Fibroblast of lung (primary cell): Measurements from ENCODE around the gene CARD16. TPM values are rescaled to one million over a fixed set of nuclear protein-coding genes. Genes with fewer than 3 reads are reported as not detected.

Experiments
- DNase-seq, 2 donors: peaks; one replicate each; pipeline versions ENCODE4 v3.0.0 to v3.0.0-alpha.2; 2010; ENCODE audit warnings: low read depth in 2 of 2
- H2AFZ ChIP-seq: 2 replicates; pipeline ENCODE4 v1.5.1; 2012; ENCODE audit warnings: low read length, control low read depth, inconsistent platforms
- H3K27ac ChIP-seq: 2 replicates; pipeline ENCODE4 v1.5.1; 2011; ENCODE audit warnings: low read length, control low read depth; ENCODE audit not compliant: insufficient read depth
- H3K27me3 ChIP-seq: 2 replicates; pipeline ENCODE4 v1.5.1; 2011; ENCODE audit warnings: mild to moderate bottlenecking, low read length; ENCODE audit not compliant: control insufficient read depth, insufficient read depth
- H3K36me3 ChIP-seq: 2 replicates; pipeline ENCODE4 v1.5.1; 2011; ENCODE audit warnings: low read length; ENCODE audit not compliant: control insufficient read depth, insufficient read depth
- H3K4me1 ChIP-seq: 2 replicates; pipeline ENCODE4 v1.5.1; 2011; ENCODE audit warnings: low read length; ENCODE audit not compliant: control insufficient read depth, insufficient read depth; ENCODE audit errors: extremely low read depth
- H3K4me2 ChIP-seq: 2 replicates; pipeline ENCODE4 v1.5.1; 2011; ENCODE audit warnings: low read length, control low read depth; ENCODE audit not compliant: insufficient read depth; ENCODE audit errors: extremely low read depth
- H3K4me3 ChIP-seq, 4 experiments: fragments of 200-600 bp in 1 of 4; sonication (generic) in 1 of 4; replicated peaks in 1 of 4; 2 replicates each; pipeline ENCODE4 v1.5.1; 2011 to 2016; ENCODE audit warnings: low read length in 4 of 4, low read depth in 3 of 4, mild to moderate bottlenecking in 3 of 4, control low read depth in 2 of 4, inconsistent platforms in 1 of 4, mixed read lengths in 1 of 4; ENCODE audit not compliant: insufficient read depth in 1 of 4; ENCODE audit errors: control extremely low read depth in 1 of 4
- H3K79me2 ChIP-seq: 2 replicates; pipeline ENCODE4 v1.5.1; 2012; ENCODE audit warnings: mild to moderate bottlenecking, low read length, inconsistent platforms; ENCODE audit not compliant: control insufficient read depth, insufficient read depth
- H3K9ac ChIP-seq: 2 replicates; pipeline ENCODE4 v1.5.1; 2011; ENCODE audit warnings: mild to moderate bottlenecking, low read length, control low read depth; ENCODE audit not compliant: insufficient read depth
- H3K9me3 ChIP-seq: 2 replicates; pipeline ENCODE4 v1.5.1; 2012; ENCODE audit warnings: low read depth, low read length; ENCODE audit not compliant: control insufficient read depth, insufficient read depth
- H4K20me1 ChIP-seq: 2 replicates; pipeline ENCODE4 v1.5.1; 2011; ENCODE audit warnings: low read length; ENCODE audit not compliant: control insufficient read depth, insufficient read depth; ENCODE audit errors: extremely low read depth
- CTCF ChIP-seq, 2 donors: IDR thresholded peaks in 1 of 2; conservative IDR thresholded peaks in 1 of 2; 1 replicate in 1 of 2; 2 replicates in 1 of 2; pipeline ENCODE4 v1.5.1; 2011 to 2012; ENCODE audit warnings: low read length in 2 of 2, control low read depth in 1 of 2, inconsistent platforms in 1 of 2, low read depth in 1 of 2, mild to moderate bottlenecking in 1 of 2
- EZH2 ChIP-seq: IDR thresholded peaks from 2 replicates; pipeline ENCODE4 v1.5.1; 2012; ENCODE audit warnings: low read length, control low read depth, mild to moderate bottlenecking; ENCODE audit errors: missing control alignments
- polyA plus RNA-seq, 2 donors: library from polyadenylated mRNA; depleted of rRNA in 1 of 2; stranded (reverse) in 1 of 2; unstranded in 1 of 2; fragments of >200 nt; gene quantifications; 2 replicates each; pipeline ENCODE4 v1.2.1, GENCODE V29; 2011 to 2012; ENCODE audit warnings: missing spikeins in 1 of 2
- total RNA-seq: library from RNA; depleted of rRNA; stranded (reverse); fragments of >200 nt; gene quantifications from 2 replicates; pipeline ENCODE4 v1.2.1, GENCODE V29; 2014

Gene CARD16
- total and polyA plus RNA-seq, 2 donors (not counting 1 experiment from before 2014, with no cell fraction given) = 114 to 143 TPM

- Histone ChIP-seq H3K9me3 (no peaks in the 10 kb centered on the region), H3K79me2 (no peaks in the 10 kb centered on the region), H3K4me3 (no peak overlapping the region), H3K36me3 (no peaks in the 10 kb centered on the region), H3K27ac (no peak overlapping the region), H4K20me1 (no peaks in the 10 kb centered on the region), H3K4me1 (no peaks in the 10 kb centered on the region), H2AFZ (no peak overlapping the region), H3K27me3 (no peaks in the 10 kb centered on the region), H3K4me2 (no peak overlapping the region), H3K9ac (no peak overlapping the region)
- no peak for TF ChIP-seq EZH2
- DNase-seq = no peak
Measured at GRCh38 chr11:105056446-105056845, 11.3 kb upstream of the CARD16 start.

GRCh38 chr11:105054723-105055493 is 9.8 kb upstream of the CARD16 start:
- no peak overlapping the region for H3K4me2 ChIP-seq
- H3K27me3 ChIP-seq = no peaks in the 10 kb centered on the region
- no peaks in the 10 kb centered on the region for H3K4me1 ChIP-seq
- DNase-seq = no peak
- H2AFZ ChIP-seq = no peak overlapping the region
- TF ChIP-seq EZH2 (no peak), CTCF (conservative IDR thresholded peaks at IDR 0.05 in 1 of 2, IDR thresholded peaks at IDR 0.05 in 1 of 2; ENCODE audit: low read depth in 1 of 2, low read length in 2 of 2) (no peak)
- no peaks in the 10 kb centered on the region for H3K79me2 ChIP-seq
- no peak overlapping the region for H3K27ac ChIP-seq
- no peaks in the 10 kb centered on the region for H3K9me3 ChIP-seq
- H3K4me3 ChIP-seq = no peak overlapping the region
- H3K9ac ChIP-seq = no peak overlapping the region
- H4K20me1 ChIP-seq = no peaks in the 10 kb centered on the region
- no peaks in the 10 kb centered on the region for H3K36me3 ChIP-seq

GRCh38 chr11:105052487-105052886 is 7.4 kb upstream of the CARD16 start:
- H3K4me2 ChIP-seq = no peak overlapping the region
- DNase-seq = no peak
- no peaks in the 10 kb centered on the region for H3K4me1 ChIP-seq
- H3K36me3 ChIP-seq = no peaks in the 10 kb centered on the region
- H2AFZ ChIP-seq = no peak overlapping the region
- H4K20me1 ChIP-seq = no peaks in the 10 kb centered on the region
- TF ChIP-seq CTCF (conservative IDR thresholded peaks at IDR 0.05 in 1 of 2, IDR thresholded peaks at IDR 0.05 in 1 of 2; ENCODE audit: low read depth in 1 of 2, low read length in 2 of 2) (no peak), EZH2 (no peak)
- H3K4me3 ChIP-seq = no peak overlapping the region
- no peaks in the 10 kb centered on the region for H3K27me3 ChIP-seq
- no peak overlapping the region for H3K27ac ChIP-seq
- no peaks in the 10 kb centered on the region for H3K79me2 ChIP-seq
- H3K9me3 ChIP-seq = no peaks in the 10 kb centered on the region
- H3K9ac ChIP-seq = no peak overlapping the region
